Lower lobe of right lung (tissue), 2 donors: ENCODE measurements around the gene C10orf67. TPM values are rescaled to one million over a fixed set of nuclear protein-coding genes. Genes with fewer than 3 reads are reported as not detected.

ENCODE experiments used
- ATAC-seq, 2 donors: fragments of 200-7000 bp; cut with Tn5 transposase; one replicate each; pipeline ENCODE4 v1.9.1; 2020 to 2022; ENCODE audit warnings: mild to moderate bottlenecking in 2 of 2, moderate library complexity in 2 of 2
- DNase-seq: peaks from one replicate; pipeline ENCODE4 v3.0.0-alpha.2; 2020
- H3K27ac ChIP-seq: fragments of 200-600 bp; one replicate; pipeline ENCODE4 v1.8.0; 2022
- H3K27me3 ChIP-seq: fragments of 200-600 bp; one replicate; pipeline ENCODE4 v1.8.0; 2022; ENCODE audit warnings: low read depth
- H3K36me3 ChIP-seq: fragments of 200-600 bp; one replicate; pipeline ENCODE4 v1.8.0; 2022; ENCODE audit warnings: mild to moderate bottlenecking
- H3K4me1 ChIP-seq: fragments of 200-600 bp; one replicate; pipeline ENCODE4 v1.8.0; 2022
- H3K4me3 ChIP-seq: fragments of 200-600 bp; one replicate; pipeline ENCODE4 v1.8.0; 2022; ENCODE audit warnings: mild to moderate bottlenecking
- H3K9me3 ChIP-seq: fragments of 200-600 bp; one replicate; pipeline ENCODE4 v1.8.0; 2022
- CTCF ChIP-seq: fragments of 200-600 bp; IDR thresholded peaks from one replicate; pipeline ENCODE4 v1.8.0; 2022; ENCODE audit warnings: antibody characterized with exemption, mild to moderate bottlenecking
- intact Hi-C: fragments of 100-400 bp; cut with DNase I; formaldehyde crosslinking; loops from one replicate; pipeline ENCODE4 v1.11.0; 2022
- total RNA-seq: library from RNA; stranded (reverse); fragmentation: NEBNext Ultra II Directional; extraction: Animal tissue kit (Norgen Biotek cat#: 25700); gene quantifications from one replicate; pipeline ENCODE4 v1.2.1, GENCODE V29; 2021
- donor health status: DM: no; HTN: yes; CAD: no; lungs with severe emphysema.

Gene C10orf67
- total RNA-seq, 1 donor from 2014 or later: 1.2 TPM

DNA sequence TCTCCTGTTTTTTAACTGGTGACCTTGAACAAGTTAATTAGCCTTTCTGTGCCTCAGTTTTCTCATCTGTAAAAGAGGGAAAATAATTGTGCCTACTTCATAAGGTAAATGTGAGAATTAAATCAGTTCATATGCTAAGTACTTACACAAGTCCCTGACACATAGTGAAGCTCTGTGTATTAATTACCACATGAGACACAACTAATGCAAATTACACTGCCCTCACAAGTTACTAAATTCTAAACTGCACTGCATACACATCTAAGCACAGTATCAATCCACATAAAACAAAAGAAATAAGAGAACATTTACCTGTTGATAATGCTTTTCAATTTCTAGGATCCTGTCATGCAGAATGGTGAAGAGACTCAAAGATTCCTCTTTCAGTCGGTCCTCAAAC lies 22.5 kb downstream of the C10orf67 start:
- Histone ChIP-seq H3K9me3 (no peaks in the 10 kb centered on the region), H3K27ac (no peak overlapping the region), H3K4me1 (no peaks in the 10 kb centered on the region), H3K4me3 (no peak overlapping the region), H3K36me3 (no peaks in the 10 kb centered on the region), H3K27me3 (no peaks in the 10 kb centered on the region)
- no peak for DNase-seq
- ATAC-seq: no peak
- TF ChIP-seq CTCF: no peak
- intact Hi-C loops: no loop called here

GRCh38 chr10:23319835-23320234 lies 24.8 kb downstream of the C10orf67 start:
- intact Hi-C loops: no loop called here
- Histone ChIP-seq H3K9me3 (no peaks in the 10 kb centered on the region), H3K4me3 (no peak overlapping the region), H3K27ac (no peak overlapping the region), H3K4me1 (no peaks in the 10 kb centered on the region), H3K36me3 (no peaks in the 10 kb centered on the region), H3K27me3 (no peaks in the 10 kb centered on the region)
- ATAC-seq: peak in 1 of 2 donors; percentile 54
- no peak for TF ChIP-seq CTCF
- DNase-seq: no peak

DNA sequence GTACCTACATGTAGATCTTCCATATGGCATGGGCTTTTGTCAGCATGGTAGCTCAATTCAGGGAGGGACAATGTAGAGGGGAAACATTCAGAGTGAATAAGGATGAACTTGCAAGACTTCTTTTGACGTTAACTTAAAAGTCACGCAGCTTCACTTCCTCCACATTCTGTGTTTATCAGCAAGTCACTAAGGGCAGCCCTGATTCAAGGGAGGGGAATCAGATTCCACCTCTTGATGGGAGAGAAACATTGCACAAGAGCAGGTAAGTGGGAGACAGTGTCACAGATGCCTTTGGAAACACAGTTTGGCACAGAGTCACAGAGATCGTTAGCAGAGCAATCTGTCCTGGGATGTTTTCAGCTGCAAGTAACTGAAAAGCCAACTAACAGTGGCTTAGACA lies 26.2 kb downstream of the C10orf67 start:
- no peak overlapping the region for H3K4me3 ChIP-seq
- intact Hi-C loops: no loop called here
- H3K36me3 ChIP-seq: no peaks in the 10 kb centered on the region
- H3K27ac ChIP-seq: no peak overlapping the region
- DNase-seq (no peak), ATAC-seq (no peak)
- H3K9me3 ChIP-seq: no peaks in the 10 kb centered on the region
- no peaks in the 10 kb centered on the region for H3K27me3 ChIP-seq
- H3K4me1 ChIP-seq: no peaks in the 10 kb centered on the region
- TF ChIP-seq CTCF: no peak

- H3K4me1 ChIP-seq: no peaks in the 10 kb centered on the region
- H3K27me3 ChIP-seq: no peaks in the 10 kb centered on the region
- ATAC-seq: no peak
- H3K27ac ChIP-seq: no peak overlapping the region
- TF ChIP-seq CTCF: no peak
- H3K9me3 ChIP-seq: no peaks in the 10 kb centered on the region
- H3K36me3 ChIP-seq: no peaks in the 10 kb centered on the region
- H3K4me3 ChIP-seq: no peak overlapping the region
- DNase-seq: no peak
- intact Hi-C loops: no loop called here
These were observed 27.2 kb downstream of the C10orf67 start for GRCh38 chr10:23317416-23317815.

DNA sequence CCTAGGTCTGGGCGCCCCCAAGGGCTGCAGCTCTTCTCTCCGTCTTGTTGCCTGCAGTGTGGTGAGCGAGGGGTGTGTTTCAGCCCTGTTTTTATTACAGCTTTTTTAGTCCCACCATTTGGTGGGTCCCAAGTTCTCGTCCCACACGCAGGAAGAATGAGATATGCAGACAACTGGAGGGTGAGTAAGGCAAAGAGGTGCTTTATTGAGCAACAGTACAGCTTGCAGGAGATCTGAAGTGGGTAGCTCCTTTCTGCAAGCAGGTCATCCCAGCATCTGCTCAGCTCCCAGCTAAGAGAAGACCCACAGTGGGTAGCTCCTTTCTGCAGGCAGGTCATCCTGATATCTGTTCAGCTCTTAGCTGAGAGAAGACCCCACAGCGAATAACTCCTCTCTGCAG lies 28.2 kb downstream of the C10orf67 start:
- no peaks in the 10 kb centered on the region for H3K4me1 ChIP-seq
- no peak for TF ChIP-seq CTCF
- no peaks in the 10 kb centered on the region for H3K36me3 ChIP-seq
- no peaks in the 10 kb centered on the region for H3K9me3 ChIP-seq
- no peak for ATAC-seq
- no peak overlapping the region for H3K27ac ChIP-seq
- no peak for DNase-seq
- intact Hi-C loops: no loop called here
- H3K4me3 ChIP-seq: no peak overlapping the region
- H3K27me3 ChIP-seq: no peaks in the 10 kb centered on the region

GRCh38 chr10:23315966-23316365 lies 28.6 kb downstream of the C10orf67 start:
- intact Hi-C loops: no loop called here
- H3K27ac ChIP-seq: no peak overlapping the region
- no peaks in the 10 kb centered on the region for H3K36me3 ChIP-seq
- H3K27me3 ChIP-seq: no peaks in the 10 kb centered on the region
- H3K4me1 ChIP-seq: peaks cover under 1% of the 10 kb centered on the region
- DNase-seq: no peak
- H3K4me3 ChIP-seq: no peak overlapping the region
- TF ChIP-seq CTCF: no peak
- no peaks in the 10 kb centered on the region for H3K9me3 ChIP-seq
- no peak for ATAC-seq
